Astrocyte of the cerebellum (primary cell): ENCODE data around the gene CD83.

Experiments used
- DNase-seq: peaks from one replicate; pipeline ENCODE4 v3.0.0-alpha.2; 2011; ENCODE audit warnings: low read depth
- H3K4me3 ChIP-seq: 2 replicates; pipeline ENCODE4 v1.5.1; 2011; ENCODE audit warnings: mild to moderate bottlenecking, low read depth, low read length, moderate library complexity
- in situ Hi-C: cut with HindIII; loops from 2 replicates; pipeline ENCODE4 v1.10.0; 2017; ENCODE audit warnings: low sequenced_read_pairs
- TF ChIP-seq, protein P1 (sequence below): IDR thresholded peaks from 2 replicates; pipeline ENCODE4 v1.5.1; 2012; ENCODE audit warnings: low read length, low read depth, moderate library complexity, mild to moderate bottlenecking; ENCODE audit errors: missing control alignments

The CD83 gene

DNA sequence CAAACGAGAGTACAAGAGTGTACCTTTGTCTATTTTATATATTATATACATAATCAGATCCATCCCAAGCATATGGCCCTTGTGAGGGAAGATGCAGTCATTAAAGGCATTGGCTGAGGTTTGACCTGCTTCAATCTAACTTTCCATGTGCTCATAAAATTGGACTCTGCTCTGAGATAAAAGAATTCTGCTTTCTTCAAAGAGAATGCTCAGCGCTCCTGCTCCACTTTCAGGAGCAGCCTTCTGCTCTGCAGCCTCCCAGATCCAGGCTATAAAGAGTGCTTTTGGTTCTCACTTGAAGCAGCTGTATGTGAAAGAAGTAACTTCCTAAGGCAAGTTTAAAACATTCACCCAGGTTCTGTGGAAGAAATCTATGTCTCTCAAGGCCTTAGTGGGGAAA lies 45.3 kb downstream of the CD83 start:
- no peak overlapping the region for H3K4me3 ChIP-seq
- in situ Hi-C loops = no loop called here
- DNase-seq = no peak
- TF ChIP-seq, protein P1, sequence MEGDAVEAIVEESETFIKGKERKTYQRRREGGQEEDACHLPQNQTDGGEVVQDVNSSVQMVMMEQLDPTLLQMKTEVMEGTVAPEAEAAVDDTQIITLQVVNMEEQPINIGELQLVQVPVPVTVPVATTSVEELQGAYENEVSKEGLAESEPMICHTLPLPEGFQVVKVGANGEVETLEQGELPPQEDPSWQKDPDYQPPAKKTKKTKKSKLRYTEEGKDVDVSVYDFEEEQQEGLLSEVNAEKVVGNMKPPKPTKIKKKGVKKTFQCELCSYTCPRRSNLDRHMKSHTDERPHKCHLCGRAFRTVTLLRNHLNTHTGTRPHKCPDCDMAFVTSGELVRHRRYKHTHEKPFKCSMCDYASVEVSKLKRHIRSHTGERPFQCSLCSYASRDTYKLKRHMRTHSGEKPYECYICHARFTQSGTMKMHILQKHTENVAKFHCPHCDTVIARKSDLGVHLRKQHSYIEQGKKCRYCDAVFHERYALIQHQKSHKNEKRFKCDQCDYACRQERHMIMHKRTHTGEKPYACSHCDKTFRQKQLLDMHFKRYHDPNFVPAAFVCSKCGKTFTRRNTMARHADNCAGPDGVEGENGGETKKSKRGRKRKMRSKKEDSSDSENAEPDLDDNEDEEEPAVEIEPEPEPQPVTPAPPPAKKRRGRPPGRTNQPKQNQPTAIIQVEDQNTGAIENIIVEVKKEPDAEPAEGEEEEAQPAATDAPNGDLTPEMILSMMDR = no peak

DNA sequence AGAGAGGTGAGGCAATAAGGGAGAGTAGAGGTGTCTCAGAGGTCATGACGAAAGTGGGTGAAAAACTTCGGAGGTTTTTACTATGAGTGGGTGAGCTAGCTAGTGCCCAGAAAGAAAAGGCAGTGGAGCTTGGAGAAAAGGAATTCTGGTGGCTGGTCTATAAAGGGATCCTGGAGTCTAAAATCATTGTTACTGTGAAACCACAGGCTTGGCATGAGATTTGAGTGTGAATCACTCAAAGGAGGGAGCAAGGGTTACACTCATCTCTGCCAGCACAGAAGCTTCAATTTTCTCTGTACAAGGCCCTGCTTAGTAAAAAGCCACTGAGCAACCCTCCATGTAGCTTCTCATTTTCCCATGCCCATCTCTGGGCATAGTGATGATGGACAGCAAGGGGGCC lies 47.5 kb downstream of the CD83 start:
- TF ChIP-seq, protein P1 = no peak
- in situ Hi-C loops = no loop called here
- no peak overlapping the region for H3K4me3 ChIP-seq
- peak; percentile 89 for DNase-seq

DNA sequence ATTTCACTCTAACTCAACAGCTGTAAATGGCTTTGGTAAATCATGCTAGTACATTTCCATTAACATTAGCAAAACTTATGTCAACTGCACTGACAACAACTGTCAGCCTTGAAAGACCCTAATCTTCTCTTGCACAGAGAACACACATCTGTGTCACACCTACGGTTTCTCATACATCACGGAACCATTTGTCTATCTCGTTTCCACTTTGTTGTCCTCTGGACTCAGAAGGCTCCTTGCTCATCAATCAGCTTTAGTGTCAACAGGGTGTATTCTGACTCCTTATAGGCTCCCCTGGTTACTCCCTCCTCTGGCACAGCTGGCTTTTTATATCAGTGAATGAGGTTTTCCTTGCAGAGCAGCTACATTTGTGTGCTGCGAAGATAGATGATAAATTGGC lies 49.3 kb downstream of the CD83 start:
- TF ChIP-seq, protein P1 = no peak
- in situ Hi-C loops = no loop called here
- H3K4me3 ChIP-seq = no peak overlapping the region
- no peak for DNase-seq

DNA sequence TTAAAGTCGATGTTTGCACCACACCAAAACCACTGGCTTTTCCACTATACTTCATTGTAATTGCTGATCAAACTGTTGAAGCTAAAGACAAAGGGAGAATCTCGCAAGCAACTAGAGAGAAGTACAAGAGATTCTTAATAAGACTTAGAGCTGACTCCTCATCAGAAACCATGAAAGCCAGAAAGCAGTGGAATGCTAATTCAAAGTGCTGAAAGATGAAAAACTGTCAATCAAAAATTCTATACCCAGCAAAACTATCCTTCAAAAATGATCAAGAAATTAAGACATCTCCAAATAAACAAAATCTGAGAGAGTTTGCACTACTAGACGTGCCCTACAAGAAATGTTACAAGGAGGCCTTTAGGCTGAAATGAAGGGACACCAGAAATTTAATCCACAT lies 52.6 kb downstream of the CD83 start:
- TF ChIP-seq, protein P1 = no peak
- in situ Hi-C loops = no loop called here
- no peak for DNase-seq
- H3K4me3 ChIP-seq = no peak overlapping the region

DNA sequence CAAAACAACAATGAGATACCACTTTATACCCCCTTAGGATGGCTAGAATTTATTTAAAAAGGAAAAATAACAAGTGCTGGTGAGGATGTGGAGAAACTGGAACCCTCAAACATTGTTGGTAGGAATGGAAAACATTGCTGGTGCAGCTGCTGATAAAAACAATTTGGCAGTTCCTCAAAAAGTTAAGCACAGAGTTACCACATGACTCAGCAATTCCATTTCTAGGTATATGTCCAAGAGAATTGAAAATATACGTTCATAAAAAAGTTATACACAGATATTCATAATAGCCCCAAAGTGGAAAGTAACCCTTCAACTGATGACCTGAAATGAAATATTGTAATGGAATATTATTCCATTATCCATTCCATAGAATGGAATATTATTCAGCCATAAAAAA lies 55.0 kb downstream of the CD83 start:
- TF ChIP-seq, protein P1 = no peak
- in situ Hi-C loops = no loop called here
- H3K4me3 ChIP-seq = no peak overlapping the region
- no peak for DNase-seq

DNA sequence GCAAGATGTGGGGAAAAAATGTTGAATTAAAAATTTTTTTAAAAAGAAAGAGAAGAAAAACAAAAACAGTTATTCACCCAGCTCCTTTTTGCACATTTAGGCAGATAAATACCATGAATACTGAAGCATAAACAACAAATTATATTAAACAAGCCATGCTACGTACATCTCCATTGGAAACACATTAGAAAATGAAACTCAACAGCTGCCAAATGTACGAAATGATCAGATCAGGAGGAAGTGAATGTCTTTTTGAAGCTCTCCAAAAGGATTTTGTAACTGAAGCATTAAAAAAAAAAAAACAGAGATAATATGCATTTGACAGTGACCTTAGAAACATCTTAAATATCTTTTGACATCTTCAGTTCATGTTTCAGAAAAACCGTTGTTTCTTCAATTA lies 56.7 kb downstream of the CD83 start:
- H3K4me3 ChIP-seq = no peak overlapping the region
- DNase-seq = no peak
- TF ChIP-seq, protein P1 = no peak
- in situ Hi-C loops = no loop called here

DNA sequence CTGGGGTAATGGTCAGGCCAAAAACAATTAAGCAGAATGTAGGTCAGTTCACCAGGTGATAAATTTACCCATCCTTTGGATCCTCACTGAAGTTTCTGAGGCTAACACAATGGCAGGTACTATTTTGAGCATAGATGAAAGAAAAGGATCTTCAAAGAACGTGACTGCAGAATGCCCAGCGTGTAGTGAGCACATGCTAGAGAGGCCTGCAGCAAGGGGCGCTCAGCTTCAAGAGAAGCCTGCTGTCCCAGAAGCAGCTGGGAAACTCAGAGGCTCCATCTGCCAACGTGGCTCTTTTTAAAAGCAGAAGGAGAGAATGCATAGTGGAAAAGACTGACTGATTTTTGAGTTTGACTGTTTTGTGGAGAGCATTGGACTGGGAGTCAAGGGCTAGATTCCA lies 57.4 kb downstream of the CD83 start:
- TF ChIP-seq, protein P1 = no peak
- in situ Hi-C loops = no loop called here
- no peak for DNase-seq

More for the DNA sequence above, 57.4 kb downstream of the CD83 start:
- H3K4me3 ChIP-seq = no peak overlapping the region
